Endothelial cell (in vitro differentiated cells): Measurements from ENCODE around the gene DNAH9. TPM values are rescaled to one million over a fixed set of nuclear protein-coding genes. Genes with fewer than 3 reads are reported as not detected.

Experiments
- DNase-seq: peaks from one replicate; pipeline ENCODE4 v3.0.0; 2021; ENCODE audit warnings: low spot score
- H3K27ac Mint-ChIP-seq: one replicate; pipeline ENCODE4 v1.8.0; 2021; ENCODE audit warnings: mixed read lengths, inconsistent platforms; ENCODE audit not compliant: unreplicated experiment
- H3K27me3 Mint-ChIP-seq: one replicate; pipeline ENCODE4 v1.8.0; 2021; ENCODE audit warnings: mild to moderate bottlenecking, moderate library complexity, mixed read lengths, inconsistent platforms; ENCODE audit not compliant: unreplicated experiment
- H3K36me3 Mint-ChIP-seq: one replicate; pipeline ENCODE4 v1.8.0; 2021; ENCODE audit warnings: mild to moderate bottlenecking, low read depth, mixed read lengths, inconsistent platforms; ENCODE audit not compliant: unreplicated experiment
- H3K4me1 Mint-ChIP-seq: one replicate; pipeline ENCODE4 v1.8.0; 2021; ENCODE audit warnings: mild to moderate bottlenecking, mixed read lengths, inconsistent platforms; ENCODE audit not compliant: unreplicated experiment
- H3K4me3 Mint-ChIP-seq: one replicate; pipeline ENCODE4 v1.8.0; 2021; ENCODE audit warnings: mild to moderate bottlenecking, mixed read lengths, inconsistent platforms; ENCODE audit not compliant: unreplicated experiment
- H3K9me3 Mint-ChIP-seq: one replicate; pipeline ENCODE4 v1.8.0; 2021; ENCODE audit warnings: mixed read lengths, inconsistent platforms; ENCODE audit not compliant: unreplicated experiment
- CTCF ChIP-seq: fragments of 200-600 bp; sonication (generic); IDR thresholded peaks from one replicate; pipeline ENCODE4 v1.5.0; 2021; ENCODE audit warnings: antibody characterized with exemption; ENCODE audit not compliant: unreplicated experiment
- total RNA-seq: library from RNA; stranded (reverse); fragmentation: NEBNext Ultra II Directional; extraction: Animal tissue kit (Norgen Biotek cat#: 25700); gene quantifications from one replicate; pipeline ENCODE4 v1.2.1, GENCODE V29; 2021; ENCODE audit not compliant: unreplicated experiment

Gene DNAH9
- total RNA-seq, 1 donor from 2014 or later, result not detected

GRCh38 chr17:11645426-11645825, 47.2 kb downstream of the DNAH9 start:
- peaks cover 16% of the 10 kb centered on the region for H3K36me3 Mint-ChIP-seq
- H3K4me1 Mint-ChIP-seq, result no peaks in the 10 kb centered on the region
- no peak for DNase-seq
- peaks cover 44% of the 10 kb centered on the region for H3K9me3 Mint-ChIP-seq
- H3K27me3 Mint-ChIP-seq, result peaks cover 12% of the 10 kb centered on the region
- no peak overlapping the region for H3K27ac Mint-ChIP-seq
- TF ChIP-seq CTCF, result no peak
- no peak overlapping the region for H3K4me3 Mint-ChIP-seq

GRCh38 chr17:11651089-11651488, 52.8 kb downstream of the DNAH9 start:
- Mint-ChIP-seq H3K4me1 (no peaks in the 10 kb centered on the region), H3K9me3 (peaks cover 44% of the 10 kb centered on the region), H3K27ac (no peak overlapping the region), H3K27me3 (peaks cover 5% of the 10 kb centered on the region), H3K36me3 (peaks cover 13% of the 10 kb centered on the region), H3K4me3 (no peak overlapping the region)
- no peak for DNase-seq
- no peak for TF ChIP-seq CTCF

- DNase-seq, result no peak
- Mint-ChIP-seq H3K9me3 (peaks cover 33% of the 10 kb centered on the region), H3K36me3 (peaks cover 9% of the 10 kb centered on the region), H3K4me3 (no peak overlapping the region), H3K4me1 (no peaks in the 10 kb centered on the region), H3K27ac (no peak overlapping the region), H3K27me3 (no peaks in the 10 kb centered on the region)
- no peak for TF ChIP-seq CTCF
These were observed 70.3 kb downstream of the DNAH9 start for GRCh38 chr17:11668618-11669017.

- Mint-ChIP-seq H3K4me3 (no peak overlapping the region), H3K27ac (no peak overlapping the region)
- no peak for TF ChIP-seq CTCF
These were observed 72.9 kb downstream of the DNAH9 start for GRCh38 chr17:11671126-11671525.

GRCh38 chr17:11682646-11683045, 84.4 kb downstream of the DNAH9 start:
- H3K27me3 Mint-ChIP-seq, result peaks cover 5% of the 10 kb centered on the region
- no peak for DNase-seq
- H3K27ac Mint-ChIP-seq, result no peak overlapping the region
- no peak overlapping the region for H3K4me3 Mint-ChIP-seq
- peaks cover 49% of the 10 kb centered on the region for H3K9me3 Mint-ChIP-seq
- no peak for TF ChIP-seq CTCF
- no peaks in the 10 kb centered on the region for H3K4me1 Mint-ChIP-seq
- peaks cover 15% of the 10 kb centered on the region for H3K36me3 Mint-ChIP-seq

More at GRCh38 chr17:11671126-11671525, 72.9 kb downstream of the DNAH9 start:
- H3K36me3 Mint-ChIP-seq, result peaks cover 7% of the 10 kb centered on the region
- no peak for DNase-seq
- H3K9me3 Mint-ChIP-seq, result peaks cover 19% of the 10 kb centered on the region
- no peaks in the 10 kb centered on the region for H3K27me3 Mint-ChIP-seq
- no peaks in the 10 kb centered on the region for H3K4me1 Mint-ChIP-seq
